Activated naive CD4-positive, alpha-beta T cell treated with anti-CD3 and anti-CD28 coated beads, Interleukin-2, amount 10 ng/mL, durations not matched to agents 7 days and 5 days (primary cell): ENCODE measurements around the gene SMIM38.
"Not testable (repeated sequence)": the region's sequence is repeated elsewhere in the genome, so short reads cannot be mapped to it uniquely, and the experiment has no call there.

Experiments
- CTCF ChIA-PET: fragments of 350-600 bp; sonication (Branson Sonifier 250); formaldehyde crosslinking; loops from one replicate; lab custom pipeline; 2021; ENCODE audit warnings: antibody characterized with exemption; lab: Charles Lee
- DNase-seq: peaks from one replicate; pipeline ENCODE4 v3.0.0-alpha.2; 2020
- H3K27ac Mint-ChIP-seq: one replicate; pipeline ENCODE4 v1.8.0; 2021; ENCODE audit warnings: mild to moderate bottlenecking, moderate library complexity, mixed read lengths
- H3K27me3 Mint-ChIP-seq: one replicate; pipeline ENCODE4 v1.8.0; 2021; ENCODE audit warnings: mild to moderate bottlenecking, mixed read lengths
- H3K36me3 Mint-ChIP-seq: one replicate; pipeline ENCODE4 v1.8.0; 2021; ENCODE audit warnings: mixed read lengths
- H3K4me1 Mint-ChIP-seq: one replicate; pipeline ENCODE4 v1.8.0; 2021; ENCODE audit warnings: mixed read lengths
- H3K4me3 Mint-ChIP-seq: one replicate; pipeline ENCODE4 v1.8.0; 2021; ENCODE audit warnings: mild to moderate bottlenecking, moderate library complexity, mixed read lengths
- H3K9me3 Mint-ChIP-seq: one replicate; pipeline ENCODE4 v1.8.0; 2021; ENCODE audit warnings: mixed read lengths

SMIM38 gene

GRCh38 chr11:69140161-69140560 lies 15.6 kb upstream of the SMIM38 start:
- CTCF ChIA-PET, H3K27ac Mint-ChIP-seq, DNase-seq, H3K4me1 Mint-ChIP-seq, H3K4me3 Mint-ChIP-seq, H3K9me3 Mint-ChIP-seq, H3K36me3 Mint-ChIP-seq: not testable (repeated sequence)
- peaks cover 11% of the 10 kb centered on the region for H3K27me3 Mint-ChIP-seq

GRCh38 chr11:69140635-69141034 lies 15.1 kb upstream of the SMIM38 start:
- Mint-ChIP-seq H3K36me3 (no peaks in the 10 kb centered on the region), H3K4me1 (peaks cover 2% of the 10 kb centered on the region), H3K27me3 (peaks cover 11% of the 10 kb centered on the region), H3K27ac (no peak overlapping the region), H3K4me3 (no peak overlapping the region), H3K9me3 (peaks cover 5% of the 10 kb centered on the region)
- CTCF ChIA-PET = no interaction called here
- DNase-seq = no peak

- DNase-seq = no peak
- CTCF ChIA-PET = no interaction called here
- Mint-ChIP-seq H3K27me3 (peaks cover 11% of the 10 kb centered on the region), H3K9me3 (peaks cover 11% of the 10 kb centered on the region), H3K4me1 (peaks cover 2% of the 10 kb centered on the region), H3K36me3 (no peaks in the 10 kb centered on the region), H3K4me3 (no peak overlapping the region), H3K27ac (no peak overlapping the region)
Observed at GRCh38 chr11:69141742-69142141, 14.0 kb upstream of the SMIM38 start.

- Mint-ChIP-seq H3K27ac (no peak overlapping the region), H3K4me1 (no peaks in the 10 kb centered on the region), H3K36me3 (no peaks in the 10 kb centered on the region), H3K27me3 (peaks cover 10% of the 10 kb centered on the region), H3K4me3 (no peak overlapping the region), H3K9me3 (peaks cover 11% of the 10 kb centered on the region)
- no peak for DNase-seq
- CTCF ChIA-PET = no interaction called here
Observed at GRCh38 chr11:69142895-69143294, 12.8 kb upstream of the SMIM38 start.

- Mint-ChIP-seq H3K36me3 (no peaks in the 10 kb centered on the region), H3K4me3 (no peak overlapping the region), H3K27ac (no peak overlapping the region), H3K4me1 (no peaks in the 10 kb centered on the region), H3K9me3 (peaks cover 16% of the 10 kb centered on the region), H3K27me3 (peaks cover 5% of the 10 kb centered on the region)
- CTCF ChIA-PET = no interaction called here
- no peak for DNase-seq
Observed at GRCh38 chr11:69144316-69145049, 11.3 kb upstream of the SMIM38 start.

GRCh38 chr11:69145050-69145380 lies 10.7 kb upstream of the SMIM38 start:
- peaks cover 5% of the 10 kb centered on the region for H3K27me3 Mint-ChIP-seq
- no peak for DNase-seq
- no peak overlapping the region for H3K27ac Mint-ChIP-seq
- no peak overlapping the region for H3K4me3 Mint-ChIP-seq
- H3K36me3 Mint-ChIP-seq = no peaks in the 10 kb centered on the region
- CTCF ChIA-PET = no interaction called here
- H3K4me1 Mint-ChIP-seq = no peaks in the 10 kb centered on the region
- peaks cover 16% of the 10 kb centered on the region for H3K9me3 Mint-ChIP-seq

GRCh38 chr11:69148377-69148762 lies 7.4 kb upstream of the SMIM38 start:
- DNase-seq = no peak
- Mint-ChIP-seq H3K27me3 (peaks cover 5% of the 10 kb centered on the region), H3K9me3 (peaks cover 18% of the 10 kb centered on the region), H3K4me1 (no peaks in the 10 kb centered on the region), H3K36me3 (no peaks in the 10 kb centered on the region), H3K4me3 (no peak overlapping the region), H3K27ac (no peak overlapping the region)
- CTCF ChIA-PET = no interaction called here

GRCh38 chr11:69148806-69149205 lies 6.9 kb upstream of the SMIM38 start:
- no peaks in the 10 kb centered on the region for H3K36me3 Mint-ChIP-seq
- H3K27me3 Mint-ChIP-seq = peaks cover 5% of the 10 kb centered on the region
- no peak for DNase-seq
- H3K9me3 Mint-ChIP-seq = peaks cover 18% of the 10 kb centered on the region
- H3K27ac Mint-ChIP-seq = no peak overlapping the region
- CTCF ChIA-PET = no interaction called here
- H3K4me1 Mint-ChIP-seq = no peaks in the 10 kb centered on the region
- H3K4me3 Mint-ChIP-seq = no peak overlapping the region

- H3K27me3 Mint-ChIP-seq, H3K36me3 Mint-ChIP-seq, H3K27ac Mint-ChIP-seq, DNase-seq, H3K4me3 Mint-ChIP-seq, CTCF ChIA-PET, H3K4me1 Mint-ChIP-seq: not testable (repeated sequence)
- H3K9me3 Mint-ChIP-seq = peaks cover 18% of the 10 kb centered on the region
Observed at GRCh38 chr11:69149338-69150045, 6.2 kb upstream of the SMIM38 start.

- CTCF ChIA-PET = no interaction called here
- Mint-ChIP-seq H3K9me3 (peaks cover 15% of the 10 kb centered on the region), H3K36me3 (no peaks in the 10 kb centered on the region), H3K4me1 (no peaks in the 10 kb centered on the region), H3K27ac (no peak overlapping the region), H3K27me3 (no peaks in the 10 kb centered on the region), H3K4me3 (no peak overlapping the region)
- DNase-seq = no peak
Observed at GRCh38 chr11:69150175-69150574, 5.6 kb upstream of the SMIM38 start.

GRCh38 chr11:69151836-69152235 lies 3.9 kb upstream of the SMIM38 start:
- peaks cover 6% of the 10 kb centered on the region for H3K9me3 Mint-ChIP-seq
- H3K4me3 Mint-ChIP-seq = no peak overlapping the region
- H3K27ac Mint-ChIP-seq = no peak overlapping the region
- no peaks in the 10 kb centered on the region for H3K36me3 Mint-ChIP-seq
- peaks cover 7% of the 10 kb centered on the region for H3K27me3 Mint-ChIP-seq
- CTCF ChIA-PET = no interaction called here
- H3K4me1 Mint-ChIP-seq = no peaks in the 10 kb centered on the region
- DNase-seq = no peak

- CTCF ChIA-PET = no interaction called here
- H3K27ac Mint-ChIP-seq = no peak overlapping the region
- H3K9me3 Mint-ChIP-seq = peaks cover 6% of the 10 kb centered on the region
- H3K36me3 Mint-ChIP-seq = no peaks in the 10 kb centered on the region
- DNase-seq = no peak
- no peaks in the 10 kb centered on the region for H3K4me1 Mint-ChIP-seq
- H3K27me3 Mint-ChIP-seq = peaks cover 14% of the 10 kb centered on the region
- H3K4me3 Mint-ChIP-seq = no peak overlapping the region
Observed at GRCh38 chr11:69152733-69153421, 2.9 kb upstream of the SMIM38 start.

- peaks cover 19% of the 10 kb centered on the region for H3K27me3 Mint-ChIP-seq
- no peak overlapping the region for H3K27ac Mint-ChIP-seq
- H3K4me3 Mint-ChIP-seq = no peak overlapping the region
- peaks cover 4% of the 10 kb centered on the region for H3K9me3 Mint-ChIP-seq
- H3K4me1 Mint-ChIP-seq = no peaks in the 10 kb centered on the region
- no peak for DNase-seq
- CTCF ChIA-PET = no interaction called here
- no peaks in the 10 kb centered on the region for H3K36me3 Mint-ChIP-seq
Observed at GRCh38 chr11:69153661-69154060, 2.1 kb upstream of the SMIM38 start.

- Mint-ChIP-seq H3K4me3 (no peak overlapping the region), H3K27me3 (peaks cover 19% of the 10 kb centered on the region), H3K36me3 (no peaks in the 10 kb centered on the region), H3K4me1 (no peaks in the 10 kb centered on the region), H3K9me3 (peaks cover 2% of the 10 kb centered on the region), H3K27ac (no peak overlapping the region)
- no peak for DNase-seq
- CTCF ChIA-PET = no interaction called here
Observed at GRCh38 chr11:69154211-69154913, 1.4 kb upstream of the SMIM38 start.
